Activated T-helper 1 cell treated with anti-CD3 and anti-CD28 coated beads, Interleukin-12 subunit alpha, Interleukin-12 subunit beta, Interleukin-2, Interleukin-4 antibody, amounts not matched to agents 30 ng/mL and 10 ng/mL and 1 ng/mL, durations not matched to agents 14 hours and 24 hours and 36 hours (primary cell): Measurements from ENCODE around the gene LRRC4. TPM values are rescaled to one million over a fixed set of nuclear protein-coding genes. Genes with fewer than 3 reads are reported as not detected.
A peak's percentile ranks its signal among the peaks of the same experiment; 100 is the strongest.

Source experiments
- DNase-seq: peaks from one replicate; pipeline ENCODE4 v3.0.0; 2021; ENCODE audit warnings: low spot score
- H3K27ac Mint-ChIP-seq: one replicate; pipeline ENCODE4 v1.8.0; 2021; ENCODE audit warnings: mild to moderate bottlenecking, mixed read lengths
- H3K27me3 Mint-ChIP-seq: one replicate; pipeline ENCODE4 v1.8.0; 2022; ENCODE audit warnings: mild to moderate bottlenecking, moderate library complexity, mixed read lengths; ENCODE audit not compliant: insufficient read depth
- H3K36me3 Mint-ChIP-seq: one replicate; pipeline ENCODE4 v1.8.0; 2021; ENCODE audit warnings: low read depth, mixed read lengths
- H3K4me1 Mint-ChIP-seq: one replicate; pipeline ENCODE4 v1.8.0; 2021; ENCODE audit warnings: low read depth, mixed read lengths
- H3K4me3 Mint-ChIP-seq: one replicate; pipeline ENCODE4 v1.8.0; 2021; ENCODE audit warnings: mild to moderate bottlenecking, moderate library complexity, mixed read lengths
- H3K9me3 Mint-ChIP-seq: one replicate; pipeline ENCODE4 v1.8.0; 2021; ENCODE audit warnings: mixed read lengths
- intact Hi-C: fragments of 100-400 bp; cut with micrococcal nuclease; formaldehyde crosslinking; loops from one replicate; pipeline ENCODE4 v1.15.1; 2024
- total RNA-seq: library from RNA; stranded (reverse); gene quantifications from 2 replicates; pipeline ENCODE4 v1.2.3, GENCODE V29; 2022

LRRC4 gene
- total RNA-seq, 1 donor from 2014 or later, result 1.3 TPM

DNA sequence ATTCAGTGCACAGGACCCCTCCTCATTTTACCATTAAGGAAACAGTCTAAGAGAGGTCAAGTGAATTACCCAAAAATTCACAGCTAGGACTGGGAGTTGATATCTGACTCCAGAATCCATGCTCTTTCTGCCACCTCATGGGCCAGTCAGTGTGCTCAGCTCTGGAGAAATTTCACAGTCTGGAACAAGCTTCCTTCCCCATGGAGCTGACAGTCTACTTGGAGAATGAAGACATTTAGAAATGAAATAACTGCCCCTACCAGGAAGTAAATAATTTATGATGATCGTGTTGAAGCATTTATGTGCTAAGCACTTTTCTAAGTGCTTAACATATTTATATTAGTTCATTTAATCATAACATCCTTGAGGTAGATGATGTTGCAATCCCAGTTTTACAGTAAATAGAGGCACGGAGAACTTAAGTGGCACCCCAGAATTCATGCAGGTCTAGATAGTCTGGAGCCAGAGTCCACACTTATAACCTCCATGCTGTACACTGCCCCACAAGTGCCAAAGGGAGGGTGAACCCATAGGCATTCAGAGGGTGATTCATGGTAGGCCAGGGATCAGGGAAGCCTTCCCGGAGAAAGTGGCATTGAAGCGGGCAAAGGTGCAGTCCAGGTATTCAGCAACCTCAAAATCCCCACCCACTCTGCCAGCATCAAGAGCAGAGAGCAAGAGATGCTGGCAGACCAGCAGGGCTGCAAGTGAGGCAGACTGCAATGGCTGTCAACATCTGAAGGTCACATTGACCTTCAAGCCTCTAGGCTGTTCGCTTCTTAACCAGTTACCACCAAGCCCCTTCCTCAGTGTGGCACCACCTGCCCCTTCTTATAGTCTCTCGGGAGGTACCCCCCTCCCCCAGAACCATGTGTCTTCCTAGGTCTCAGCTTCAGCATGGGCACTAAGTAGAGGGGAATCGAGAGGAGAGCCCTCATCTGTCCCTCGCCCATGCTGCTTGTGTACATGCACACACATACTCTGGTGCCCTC is 38.4 kb upstream of the LRRC4 start:
- Mint-ChIP-seq H3K36me3 (peaks cover 3% of the 10 kb centered on the region), H3K9me3 (no peaks in the 10 kb centered on the region), H3K4me3 (no peak overlapping the region), H3K4me1 (peaks cover 15% of the 10 kb centered on the region), H3K27ac (no peak overlapping the region), H3K27me3 (no peaks in the 10 kb centered on the region)
- DNase-seq, result no peak
- intact Hi-C loops, result no loop called here

DNA sequence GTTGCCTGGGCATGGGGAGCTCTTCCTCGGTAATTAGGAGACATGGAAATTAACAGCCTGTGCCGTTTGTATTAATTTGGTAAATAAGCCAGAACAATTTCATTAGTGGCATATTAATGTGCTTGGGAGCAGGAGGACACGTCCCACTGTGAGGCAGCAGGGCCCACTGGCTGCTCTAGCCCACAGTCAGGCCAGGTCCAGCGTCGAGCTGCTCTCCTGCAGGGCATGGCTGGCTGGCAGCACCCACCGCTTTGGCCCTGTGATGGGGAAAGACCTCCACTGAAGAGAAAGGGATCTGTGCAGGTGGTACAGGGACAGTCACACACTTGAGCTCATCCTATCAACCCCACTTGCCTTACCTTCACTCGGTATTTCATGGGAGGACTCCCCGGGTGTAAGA is 37.5 kb upstream of the LRRC4 start:
- H3K4me3 Mint-ChIP-seq, result no peak overlapping the region
- no peaks in the 10 kb centered on the region for H3K27me3 Mint-ChIP-seq
- no peak overlapping the region for H3K27ac Mint-ChIP-seq
- H3K36me3 Mint-ChIP-seq, result peaks cover 5% of the 10 kb centered on the region
- peaks cover 15% of the 10 kb centered on the region for H3K4me1 Mint-ChIP-seq
- no peak for DNase-seq
- H3K9me3 Mint-ChIP-seq, result no peaks in the 10 kb centered on the region
- intact Hi-C loops, result no loop called here

GRCh38 chr7:128067983-128068382 is 36.7 kb upstream of the LRRC4 start:
- Mint-ChIP-seq H3K36me3 (peaks cover 5% of the 10 kb centered on the region), H3K4me3 (no peak overlapping the region), H3K4me1 (peaks cover 15% of the 10 kb centered on the region), H3K9me3 (no peaks in the 10 kb centered on the region), H3K27ac (no peak overlapping the region), H3K27me3 (no peaks in the 10 kb centered on the region)
- DNase-seq, result no peak
- intact Hi-C loops, result no loop called here

- H3K36me3 Mint-ChIP-seq, result peaks cover 5% of the 10 kb centered on the region
- no peak for DNase-seq
- peaks cover 15% of the 10 kb centered on the region for H3K4me1 Mint-ChIP-seq
- intact Hi-C loops, result no loop called here
- no peak overlapping the region for H3K4me3 Mint-ChIP-seq
- H3K27me3 Mint-ChIP-seq, result no peaks in the 10 kb centered on the region
- H3K9me3 Mint-ChIP-seq, result no peaks in the 10 kb centered on the region
- no peak overlapping the region for H3K27ac Mint-ChIP-seq
These were observed 35.6 kb upstream of the LRRC4 start for GRCh38 chr7:128066858-128067257.

DNA sequence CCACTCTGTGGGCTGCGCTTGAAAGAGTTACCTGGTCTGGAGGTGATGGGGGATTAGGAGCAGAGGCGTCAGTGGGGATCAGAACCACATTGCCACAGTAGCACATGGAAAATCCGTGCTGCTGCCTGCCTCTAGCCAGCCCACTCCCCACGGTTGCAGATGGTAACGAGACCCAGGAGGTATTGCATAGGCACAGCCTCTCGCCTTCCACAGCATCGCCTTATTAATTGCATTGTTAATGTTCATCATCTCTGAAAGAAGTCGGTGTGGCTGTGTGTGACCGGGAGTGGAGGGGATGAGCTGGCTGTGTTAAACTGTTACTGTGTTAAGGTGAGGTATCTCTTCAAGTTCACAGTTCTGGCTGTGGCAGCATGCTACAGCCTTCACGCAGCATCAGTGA is 35.2 kb upstream of the LRRC4 start:
- Mint-ChIP-seq H3K36me3 (peaks cover 4% of the 10 kb centered on the region), H3K27ac (no peak overlapping the region), H3K4me1 (peaks cover 13% of the 10 kb centered on the region), H3K9me3 (no peaks in the 10 kb centered on the region), H3K4me3 (no peak overlapping the region), H3K27me3 (no peaks in the 10 kb centered on the region)
- intact Hi-C loops, result no loop called here
- DNase-seq, result no peak

- intact Hi-C loops, result no loop called here
- Mint-ChIP-seq H3K4me1 (peaks cover 8% of the 10 kb centered on the region), H3K36me3 (peaks cover 2% of the 10 kb centered on the region), H3K27ac (no peak overlapping the region), H3K4me3 (no peak overlapping the region), H3K27me3 (no peaks in the 10 kb centered on the region), H3K9me3 (no peaks in the 10 kb centered on the region)
- DNase-seq, result no peak
These were observed 34.6 kb upstream of the LRRC4 start for GRCh38 chr7:128065872-128066271.

DNA sequence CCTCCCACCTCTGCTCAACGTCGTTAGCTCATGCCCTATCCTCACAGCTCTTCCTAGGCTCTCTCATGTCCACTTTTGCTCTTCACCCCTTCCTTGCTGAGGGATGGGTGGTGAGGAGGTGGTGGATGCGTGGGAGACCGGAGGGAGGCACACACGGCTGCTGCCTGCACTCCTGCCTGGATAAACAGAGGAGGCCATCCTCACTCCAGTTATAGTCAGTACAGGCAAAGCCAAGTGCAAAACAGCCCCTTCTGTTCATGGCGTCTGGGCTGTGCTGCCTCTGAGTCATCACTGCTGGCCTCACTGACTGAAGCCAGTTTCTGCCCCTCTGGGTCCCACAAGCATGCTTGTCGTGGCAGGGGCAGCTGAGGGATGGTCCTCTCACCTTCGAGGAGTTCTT is 31.9 kb upstream of the LRRC4 start:
- intact Hi-C loops, result no loop called here

DNA sequence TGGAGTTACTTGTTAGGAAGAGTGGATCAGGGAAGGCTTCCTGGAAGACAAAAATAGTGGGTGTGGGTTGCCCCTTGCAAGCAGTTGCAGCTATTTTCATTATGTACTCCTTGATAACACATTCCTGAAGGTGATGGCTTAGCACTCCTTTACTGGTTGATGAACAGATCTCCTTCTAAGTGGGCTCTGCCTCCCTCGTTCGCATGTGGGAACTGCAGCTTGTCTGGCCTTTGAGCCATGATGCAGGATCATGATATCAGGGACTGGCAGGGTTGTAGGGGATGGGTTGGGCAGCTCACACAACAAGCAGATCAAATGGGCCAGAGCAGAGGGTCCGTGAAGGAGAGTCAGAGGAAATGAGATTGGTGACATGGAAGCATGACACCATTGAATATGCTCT is 28.8 kb upstream of the LRRC4 start:
- no peaks in the 10 kb centered on the region for H3K27me3 Mint-ChIP-seq

More for the DNA sequence above, 31.9 kb upstream of the LRRC4 start:
- no peak for DNase-seq
- peaks cover 22% of the 10 kb centered on the region for H3K4me1 Mint-ChIP-seq
- H3K4me3 Mint-ChIP-seq, result no peak overlapping the region
- H3K9me3 Mint-ChIP-seq, result no peaks in the 10 kb centered on the region
- H3K36me3 Mint-ChIP-seq, result peaks cover 8% of the 10 kb centered on the region
- H3K27ac Mint-ChIP-seq, result no peak overlapping the region
- no peaks in the 10 kb centered on the region for H3K27me3 Mint-ChIP-seq

GRCh38 chr7:128059143-128059988 is 28.1 kb upstream of the LRRC4 start:
- peak overlapping the region; percentile 53 for H3K27ac Mint-ChIP-seq
- H3K4me1 Mint-ChIP-seq, result peaks cover 42% of the 10 kb centered on the region
- no peaks in the 10 kb centered on the region for H3K27me3 Mint-ChIP-seq
- intact Hi-C loops, result no loop called here
- no peaks in the 10 kb centered on the region for H3K9me3 Mint-ChIP-seq
- H3K4me3 Mint-ChIP-seq, result peak overlapping the region; percentile 57
- peaks cover 9% of the 10 kb centered on the region for H3K36me3 Mint-ChIP-seq
- DNase-seq, result peak; percentile 9

More for the DNA sequence above, 28.8 kb upstream of the LRRC4 start:
- no peak for DNase-seq
- peaks cover 9% of the 10 kb centered on the region for H3K36me3 Mint-ChIP-seq
- no peak overlapping the region for H3K27ac Mint-ChIP-seq
- no peaks in the 10 kb centered on the region for H3K9me3 Mint-ChIP-seq
- intact Hi-C loops, result no loop called here
- H3K4me1 Mint-ChIP-seq, result peaks cover 42% of the 10 kb centered on the region
- no peak overlapping the region for H3K4me3 Mint-ChIP-seq

DNA sequence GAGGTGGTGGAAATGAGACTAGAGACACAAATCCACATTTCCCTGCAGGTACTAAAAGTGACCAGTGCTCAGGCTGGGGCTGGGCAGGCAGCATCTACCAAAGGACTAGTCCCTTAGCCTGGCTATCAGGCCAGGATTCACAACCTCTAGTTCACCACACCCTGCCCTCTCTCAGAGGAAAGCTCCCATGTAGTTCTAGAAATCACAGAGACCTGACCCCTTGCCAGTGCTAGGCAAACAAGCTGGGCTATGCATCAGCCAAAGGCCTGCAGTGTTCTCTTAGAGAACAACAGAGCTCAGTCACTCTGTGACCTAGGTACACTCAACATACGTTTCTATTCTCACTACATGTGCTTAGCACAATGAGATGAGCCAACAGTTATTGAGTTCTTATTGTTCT is 26.7 kb upstream of the LRRC4 start:
- H3K4me1 Mint-ChIP-seq, result peaks cover 42% of the 10 kb centered on the region

DNA sequence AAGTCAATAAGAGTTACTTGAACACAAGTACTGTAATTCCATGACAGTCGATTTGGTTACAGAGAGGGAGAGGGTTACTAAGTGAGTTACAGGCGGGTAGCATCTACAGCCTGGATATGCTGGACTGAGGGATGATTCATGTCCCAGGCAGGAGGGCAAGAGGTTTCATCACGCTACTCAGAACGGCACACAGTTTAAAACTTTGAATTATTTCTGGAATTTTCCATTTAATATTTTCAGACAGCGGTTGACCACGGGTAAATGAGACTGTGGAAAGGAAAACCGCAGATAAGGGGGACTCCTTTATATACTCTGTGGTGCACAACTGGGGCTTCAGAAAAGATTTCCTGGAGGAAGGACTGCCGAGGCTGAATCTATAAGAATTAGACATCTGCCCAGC is 25.7 kb upstream of the LRRC4 start:
- Mint-ChIP-seq H3K4me1 (peaks cover 42% of the 10 kb centered on the region), H3K27me3 (no peaks in the 10 kb centered on the region), H3K27ac (no peak overlapping the region), H3K9me3 (no peaks in the 10 kb centered on the region), H3K36me3 (peaks cover 7% of the 10 kb centered on the region), H3K4me3 (no peak overlapping the region)
- DNase-seq, result no peak
- intact Hi-C loops, result no loop called here

More for the DNA sequence above, 26.7 kb upstream of the LRRC4 start:
- Mint-ChIP-seq H3K9me3 (no peaks in the 10 kb centered on the region), H3K27ac (no peak overlapping the region), H3K4me3 (no peak overlapping the region), H3K36me3 (peaks cover 7% of the 10 kb centered on the region), H3K27me3 (no peaks in the 10 kb centered on the region)
- intact Hi-C loops, result no loop called here
- DNase-seq, result no peak

- intact Hi-C loops, result no loop called here
- H3K27ac Mint-ChIP-seq, result no peak overlapping the region
- H3K4me1 Mint-ChIP-seq, result peaks cover 42% of the 10 kb centered on the region
- H3K27me3 Mint-ChIP-seq, result no peaks in the 10 kb centered on the region
- H3K36me3 Mint-ChIP-seq, result peaks cover 8% of the 10 kb centered on the region
- no peaks in the 10 kb centered on the region for H3K9me3 Mint-ChIP-seq
- DNase-seq, result no peak
- H3K4me3 Mint-ChIP-seq, result no peak overlapping the region
These were observed 24.4 kb upstream of the LRRC4 start for GRCh38 chr7:128055637-128056036.

DNA sequence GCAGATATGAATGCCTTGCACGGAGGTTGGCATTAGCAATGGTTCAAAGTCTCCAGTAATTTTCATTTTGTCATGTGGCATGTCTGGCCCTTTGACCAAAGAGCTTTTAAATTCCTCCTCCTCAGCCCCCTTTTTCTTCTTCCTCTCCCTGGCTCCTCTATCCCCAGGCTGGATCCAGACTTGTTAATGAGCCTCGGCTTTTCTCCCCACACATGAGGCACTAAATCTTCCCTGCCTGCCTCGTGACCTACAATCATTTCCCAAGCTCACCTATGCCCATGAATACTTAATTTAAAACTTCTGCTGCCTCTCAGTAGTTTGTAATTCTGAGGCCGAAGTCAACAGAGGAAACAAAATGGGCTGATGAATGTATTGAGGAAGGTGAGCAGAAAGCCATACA is 23.3 kb upstream of the LRRC4 start:
- Mint-ChIP-seq H3K27ac (no peak overlapping the region), H3K4me1 (peaks cover 40% of the 10 kb centered on the region), H3K36me3 (peaks cover 10% of the 10 kb centered on the region), H3K9me3 (no peaks in the 10 kb centered on the region), H3K4me3 (no peak overlapping the region), H3K27me3 (no peaks in the 10 kb centered on the region)
- intact Hi-C loops, result no loop called here
- no peak for DNase-seq
